DMS79 (cell line): ENCODE results near the gene ADARB1.

ENCODE experiments used
- DNase-seq: peaks from one replicate; lab custom pipeline; 2025; lab: John Stamatoyannopoulos, UW

The ADARB1 gene

DNA sequence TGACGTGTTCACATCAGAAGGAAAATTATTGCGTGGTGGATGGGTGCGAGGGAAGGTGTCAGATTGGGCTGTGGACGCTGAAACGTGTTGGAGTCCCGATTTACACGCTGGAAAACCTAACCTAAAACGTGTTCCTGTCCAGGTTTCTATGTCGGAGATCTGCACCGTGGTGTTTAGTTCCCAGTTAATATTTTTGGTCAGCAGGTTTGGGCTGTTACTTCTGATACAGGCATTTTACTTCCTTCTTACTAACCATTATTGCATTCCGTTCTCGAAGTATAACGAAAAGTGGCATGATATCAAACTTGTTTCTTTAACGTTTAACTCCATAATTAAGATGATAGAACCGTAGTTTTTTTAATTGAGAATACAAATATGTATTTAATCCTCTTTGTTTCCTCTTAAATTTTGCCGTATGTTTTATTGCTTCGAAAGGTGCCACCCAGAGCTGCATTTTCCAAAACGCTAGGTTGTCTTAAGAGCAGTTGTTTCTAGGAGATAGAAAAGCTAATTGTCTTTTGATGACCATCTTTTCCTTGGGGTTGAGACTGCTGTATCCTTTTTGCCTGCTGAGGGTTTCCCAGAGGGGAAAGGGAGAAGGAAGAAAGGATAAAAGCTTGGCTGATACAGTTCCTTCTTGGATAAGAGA is 1.3 kb downstream of the ADARB1 start:
- no peak for DNase-seq

DNA sequence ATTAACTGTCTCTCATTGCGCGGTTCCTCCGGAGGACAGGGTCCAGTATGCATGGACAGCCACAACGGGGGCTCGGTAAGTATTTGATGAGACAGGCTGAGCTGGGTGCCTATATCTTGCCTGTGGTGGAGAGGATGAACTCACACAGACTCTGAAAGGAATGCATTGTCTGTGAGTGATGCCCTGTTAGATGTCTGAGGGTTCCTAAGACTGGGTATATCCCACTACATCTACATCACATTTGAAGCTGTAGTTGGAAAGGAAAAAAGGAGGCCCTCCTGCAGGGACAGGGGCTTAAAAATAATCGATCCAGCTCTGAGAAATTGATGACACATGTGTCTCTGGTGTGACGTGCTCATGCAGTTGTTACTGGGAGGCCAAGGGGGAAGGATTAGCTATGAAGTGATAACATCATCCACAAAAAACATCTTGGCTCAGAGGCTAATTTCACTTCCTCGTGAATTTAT is 1.9 kb downstream of the ADARB1 start:
- no peak for DNase-seq

DNA sequence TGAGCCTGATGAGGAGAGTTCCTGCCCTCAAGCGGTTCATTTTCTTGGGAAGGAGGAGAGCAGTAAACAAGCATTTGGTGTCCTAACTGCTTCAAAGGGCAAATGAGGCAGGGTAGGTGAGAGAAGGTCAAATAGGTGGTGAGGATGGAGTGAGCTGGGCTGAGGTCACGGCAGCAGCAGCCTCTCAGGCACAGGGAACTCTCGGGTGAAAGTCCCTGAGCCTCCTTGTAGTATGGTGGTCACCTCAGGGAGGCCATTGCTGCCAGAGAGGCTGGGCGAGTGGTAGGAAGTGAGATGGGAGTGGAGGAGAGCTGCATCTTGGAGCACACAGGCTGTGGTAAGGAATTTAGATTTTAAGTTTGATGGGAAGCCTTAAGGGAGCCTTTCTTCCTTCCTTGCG is 4.0 kb downstream of the ADARB1 start:
- DNase-seq = no peak

DNA sequence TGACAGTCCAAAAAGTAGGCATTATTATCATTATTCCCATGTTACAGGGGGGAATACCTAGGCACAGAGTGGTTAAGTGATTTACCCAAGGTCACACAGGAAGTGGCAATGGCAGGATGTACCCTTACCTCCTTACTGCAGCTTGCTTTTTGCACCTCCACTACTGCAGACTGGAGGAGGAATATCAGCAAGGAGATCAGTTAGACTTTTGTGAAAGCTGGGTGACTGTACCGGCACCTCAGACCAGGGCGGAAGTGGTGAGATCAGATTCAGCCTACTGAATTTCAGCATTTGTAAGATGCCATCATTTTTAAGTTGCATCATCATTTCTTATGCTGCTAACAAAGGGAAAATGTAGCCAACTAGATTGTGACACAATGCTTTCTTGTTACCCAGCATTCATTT is 4.5 kb downstream of the ADARB1 start:
- DNase-seq = no peak

DNA sequence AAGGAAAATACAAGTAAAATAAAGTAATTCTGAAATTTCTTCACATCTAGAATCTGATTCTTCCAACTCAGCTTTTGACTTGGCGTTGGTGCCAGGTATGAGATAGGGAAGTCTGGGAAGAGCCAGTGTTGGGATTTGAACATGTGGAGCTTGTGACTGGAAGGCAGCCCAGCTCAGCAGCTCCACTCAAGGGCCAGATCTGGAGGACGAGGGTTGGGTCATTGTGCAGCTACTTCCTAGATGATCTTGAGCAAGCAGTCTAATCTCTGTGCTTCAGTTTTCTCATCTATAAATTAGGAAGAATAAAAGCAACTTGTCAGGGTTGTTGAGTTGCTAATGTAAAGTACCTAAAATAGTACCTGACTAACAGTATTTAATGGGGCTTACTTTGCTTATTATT is 5.0 kb downstream of the ADARB1 start:
- no peak for DNase-seq

DNA sequence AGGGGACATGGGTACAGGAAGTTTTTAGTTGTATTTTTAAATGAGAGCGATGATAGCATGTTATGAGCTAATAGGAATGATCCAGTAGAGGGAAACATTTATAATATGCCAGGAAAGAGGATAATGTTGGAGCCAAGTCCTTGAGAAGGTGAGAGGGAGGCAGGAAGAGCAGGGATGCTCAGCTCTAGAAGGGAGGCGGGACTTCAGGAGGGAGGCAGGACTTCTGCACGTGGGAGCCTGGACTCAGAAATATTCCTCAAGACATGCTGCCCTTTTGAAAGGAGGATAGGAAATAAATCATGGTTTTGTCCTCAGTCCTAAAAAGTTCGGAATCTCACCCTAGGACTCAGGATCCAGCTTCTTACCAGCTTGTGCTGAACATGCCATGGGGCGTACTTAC is 5.9 kb downstream of the ADARB1 start:
- no peak for DNase-seq

DNA sequence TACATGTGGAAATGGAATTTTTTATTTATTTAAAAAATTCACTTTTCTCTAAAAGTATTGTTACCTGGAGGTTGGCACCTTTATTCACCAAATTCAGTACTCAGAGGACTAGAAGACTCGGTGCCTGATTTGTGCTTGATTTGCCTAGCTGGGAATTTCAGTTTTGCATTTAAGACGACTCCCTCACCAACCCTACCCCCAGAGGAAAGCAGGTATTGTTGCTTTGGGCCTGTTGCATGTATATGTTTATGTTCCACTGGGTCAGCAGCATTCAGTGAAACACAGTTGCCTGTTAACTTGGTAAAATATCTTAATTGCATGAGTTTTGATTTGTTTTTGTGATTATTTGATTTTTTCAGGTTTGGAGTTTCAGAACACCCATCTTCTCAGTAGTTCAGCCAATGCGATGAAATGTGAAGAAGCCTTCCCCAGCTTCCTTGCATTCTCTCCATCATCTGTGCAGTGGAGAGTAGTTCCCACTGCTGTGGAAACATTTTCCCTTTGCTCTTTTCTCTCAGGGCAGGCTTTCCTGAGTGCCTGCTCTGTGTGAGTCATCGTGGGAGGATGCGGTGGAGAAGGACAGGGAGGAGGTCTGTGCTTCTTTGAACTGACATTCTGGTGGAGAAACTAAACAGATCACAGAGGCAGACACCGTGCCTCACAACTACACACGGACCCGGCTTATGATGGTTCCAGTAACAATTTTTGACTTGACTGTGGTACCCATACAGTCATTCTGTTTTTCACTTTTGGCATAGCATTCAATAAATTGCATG is 6.4 kb downstream of the ADARB1 start:
- no peak for DNase-seq

DNA sequence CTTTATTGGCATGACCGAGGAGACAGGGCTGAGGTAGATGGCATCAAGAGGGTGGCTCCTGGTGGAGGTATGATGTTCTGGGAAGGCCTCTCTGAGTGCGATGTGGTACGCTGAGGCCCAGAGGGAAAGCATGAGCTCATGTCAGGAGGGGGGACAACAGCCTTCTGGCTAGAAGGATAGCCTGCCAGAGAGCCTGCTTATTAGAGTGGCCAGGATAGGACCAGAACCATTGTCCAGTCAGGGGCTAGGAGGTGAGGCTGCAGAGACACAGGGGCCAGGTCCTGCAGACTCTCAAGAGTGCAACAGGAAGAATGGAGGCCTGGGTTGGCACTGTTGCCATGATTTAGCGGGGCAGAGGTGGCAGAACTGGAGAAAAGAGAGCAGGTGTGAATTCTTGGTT is 7.3 kb downstream of the ADARB1 start:
- no peak for DNase-seq

DNA sequence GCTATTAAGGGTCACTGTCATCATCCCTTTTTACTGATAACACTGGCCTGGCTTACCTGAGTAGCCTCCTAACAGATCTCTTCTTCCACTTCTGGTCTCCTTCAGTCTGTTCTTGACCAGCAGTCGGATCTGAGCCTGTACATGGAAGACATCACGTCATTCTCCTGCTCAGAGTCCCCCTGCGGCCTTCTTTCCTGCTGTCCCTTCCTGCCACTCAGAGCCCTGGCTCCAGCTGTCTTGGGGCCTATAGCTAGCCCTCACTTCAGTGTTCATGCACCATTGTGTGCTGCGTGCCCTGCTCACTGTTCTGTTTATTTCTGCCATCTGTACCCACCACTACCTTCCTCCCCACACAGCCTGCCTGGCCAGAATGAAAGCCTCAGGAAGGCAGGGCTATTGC is 8.4 kb downstream of the ADARB1 start:
- no peak for DNase-seq

DNA sequence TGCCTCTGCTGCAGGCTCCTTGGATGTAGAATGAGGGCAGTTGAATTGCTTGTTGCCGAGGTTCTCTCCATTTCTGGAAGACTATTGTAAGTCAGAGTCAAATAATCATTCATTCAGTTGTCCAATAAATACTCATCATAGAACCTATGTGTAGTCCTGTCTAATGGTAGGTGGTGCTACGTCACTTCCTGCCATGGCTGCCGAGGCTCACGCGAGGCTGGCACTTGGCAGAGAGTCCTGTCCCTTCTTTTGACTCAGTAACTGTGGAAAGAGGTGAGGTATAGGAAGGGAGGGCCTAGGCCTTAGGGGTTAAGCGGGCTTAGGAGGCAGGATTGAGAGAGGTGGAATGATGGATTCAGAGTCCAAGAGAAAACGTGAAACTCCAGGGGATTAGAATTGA is 9.7 kb downstream of the ADARB1 start:
- DNase-seq = no peak

DNA sequence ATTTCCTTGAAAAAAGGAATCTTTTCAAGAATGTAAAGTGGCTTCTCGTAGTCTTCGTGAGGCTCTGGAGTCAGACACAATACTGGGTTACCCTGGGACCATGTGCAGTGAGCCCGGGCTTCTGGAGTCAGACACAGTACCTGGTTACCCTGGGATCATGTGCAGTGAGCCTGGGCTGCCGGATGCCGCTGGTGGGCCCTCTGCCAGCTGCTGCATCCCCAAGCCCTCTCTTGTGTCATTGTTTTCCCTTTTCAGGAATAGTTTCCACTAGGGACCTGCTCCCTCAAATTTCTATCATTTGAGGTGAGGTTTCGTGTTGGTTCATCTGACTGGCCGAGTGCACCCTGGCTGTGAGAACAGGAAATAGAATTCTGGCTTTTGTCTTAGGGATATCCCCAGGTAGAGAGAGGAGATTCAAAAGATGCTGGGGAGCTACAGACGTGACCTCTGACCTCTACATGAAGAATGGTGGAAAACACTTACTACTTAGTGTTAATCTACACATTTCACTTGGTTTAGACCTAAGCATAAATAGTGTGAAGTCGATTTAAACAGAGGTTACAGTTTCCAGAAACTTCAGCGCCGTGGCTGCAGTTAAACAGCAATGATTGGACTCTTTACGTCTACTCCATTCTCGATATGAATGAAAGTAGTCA is 10.6 kb downstream of the ADARB1 start:
- DNase-seq = no peak

DNA sequence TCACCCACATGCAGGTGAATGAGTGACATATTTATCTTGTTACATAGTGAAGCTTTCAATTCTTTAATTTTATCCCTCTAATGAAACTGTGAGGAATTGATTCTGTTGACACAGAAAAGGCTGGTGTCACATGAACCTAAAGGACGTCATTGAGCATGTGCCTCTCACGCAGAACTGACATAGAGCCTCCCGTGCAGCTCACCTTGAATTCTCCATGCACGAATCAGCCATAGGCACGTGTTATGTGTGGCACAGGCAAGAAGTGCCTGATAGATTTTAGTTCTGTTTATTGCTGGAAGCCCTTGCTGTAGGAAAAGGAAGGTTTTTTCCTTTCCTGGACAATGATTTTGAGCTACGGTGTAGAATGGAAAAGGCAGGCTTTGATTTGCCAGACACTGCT is 11.3 kb downstream of the ADARB1 start:
- DNase-seq = no peak

DNA sequence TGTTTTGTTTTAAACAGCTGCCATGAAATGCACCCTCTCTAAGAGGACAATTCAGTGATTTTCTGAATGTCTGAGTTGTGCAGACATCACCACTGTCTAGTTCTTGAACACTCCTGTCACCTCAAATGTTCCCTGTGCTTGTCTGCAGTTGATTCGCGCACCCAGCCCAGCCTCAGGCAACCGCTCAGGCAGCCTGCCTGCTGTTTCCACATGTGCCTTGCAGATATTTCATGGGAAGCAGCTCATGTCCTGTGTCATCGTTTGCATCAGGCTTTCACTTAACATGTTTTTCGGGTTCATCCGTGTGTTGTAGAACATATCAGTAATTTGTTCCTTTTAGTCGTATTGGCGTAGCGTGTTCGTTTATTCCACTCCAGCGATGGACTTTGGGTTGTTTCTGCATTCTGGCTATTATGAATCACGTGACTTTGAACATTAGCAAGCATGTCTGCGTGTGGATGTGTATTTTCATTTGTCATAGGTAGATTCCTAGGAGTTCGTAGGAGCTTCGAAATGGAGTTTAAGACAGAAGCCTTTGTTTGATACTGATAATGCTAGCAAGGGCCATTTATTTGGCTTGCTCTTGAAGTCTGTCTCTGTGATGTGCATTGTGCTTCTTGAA is 12.1 kb downstream of the ADARB1 start:
- DNase-seq = no peak

DNA sequence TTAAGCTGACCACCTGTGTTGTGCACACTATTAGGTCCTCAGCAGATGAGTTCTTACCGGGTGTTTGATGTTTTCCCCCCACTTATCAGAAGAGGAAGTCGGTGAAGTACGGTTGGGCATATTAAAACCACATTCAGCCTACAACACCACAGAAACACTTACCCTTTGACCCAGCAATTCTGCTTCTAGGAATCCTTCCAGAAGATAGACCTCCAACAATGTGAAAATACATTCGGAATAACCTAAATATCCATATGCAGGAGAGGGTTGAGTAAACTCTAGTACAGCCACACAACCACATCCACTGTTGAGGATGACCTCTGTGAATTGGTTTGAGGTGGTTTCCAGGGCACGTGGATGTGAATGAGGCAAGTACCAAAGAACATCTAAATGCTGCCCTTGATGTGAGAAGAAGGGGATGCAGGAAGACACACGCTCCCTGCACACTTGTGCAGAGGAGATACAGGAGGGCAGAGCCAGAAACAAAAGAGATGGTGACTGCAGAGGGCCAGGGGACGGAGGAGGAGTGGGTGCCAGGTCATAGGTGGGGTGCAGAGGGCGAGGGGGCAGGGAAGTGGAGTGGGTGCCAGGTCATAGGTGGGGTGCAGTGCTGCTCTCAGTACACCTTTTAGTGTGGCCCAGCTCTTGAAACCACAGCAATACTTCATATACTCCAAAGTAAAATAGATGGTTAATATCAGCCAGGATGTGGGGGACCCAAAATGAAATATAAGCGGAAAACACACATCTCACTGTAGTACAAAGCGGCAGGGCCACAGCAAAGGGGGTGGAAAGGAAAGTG is 12.8 kb downstream of the ADARB1 start:
- no peak for DNase-seq

DNA sequence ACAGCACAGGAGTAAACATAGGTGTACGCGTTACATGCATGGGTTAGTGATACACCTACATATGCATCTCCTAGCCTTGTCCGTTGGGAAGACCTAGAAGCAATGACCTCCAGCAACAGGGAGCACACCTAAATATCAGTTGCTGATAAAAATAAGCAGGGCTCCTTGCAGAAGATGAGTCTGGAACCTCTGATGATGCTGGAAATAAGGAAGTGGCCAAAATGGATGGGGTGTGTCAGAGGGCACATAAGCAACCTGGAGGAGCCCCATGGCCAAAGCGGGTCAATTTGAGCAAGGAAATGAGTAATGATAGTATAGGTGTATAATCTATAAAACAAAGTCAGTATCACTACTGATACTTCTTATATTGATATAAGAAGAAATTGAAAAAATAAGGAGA is 13.7 kb downstream of the ADARB1 start:
- no peak for DNase-seq

DNA sequence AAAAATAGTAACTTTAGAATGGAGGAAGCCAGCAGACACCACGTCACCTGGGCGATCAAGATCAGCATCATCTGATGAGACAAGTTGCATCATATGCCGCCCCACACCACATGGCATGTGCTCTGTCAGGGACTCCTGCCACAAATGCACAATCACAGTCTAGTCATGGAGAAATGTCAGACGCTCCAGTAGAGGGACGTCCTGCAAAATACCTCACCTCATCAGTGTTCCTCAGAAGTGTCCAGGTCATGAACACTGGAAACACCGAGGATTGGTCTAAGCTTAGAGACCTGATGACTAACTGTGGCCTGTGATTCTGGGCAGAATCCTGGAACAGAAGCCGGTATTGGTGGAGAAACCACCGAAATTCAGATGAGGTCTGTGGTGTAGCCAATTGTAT is 14.3 kb downstream of the ADARB1 start:
- no peak for DNase-seq

DNA sequence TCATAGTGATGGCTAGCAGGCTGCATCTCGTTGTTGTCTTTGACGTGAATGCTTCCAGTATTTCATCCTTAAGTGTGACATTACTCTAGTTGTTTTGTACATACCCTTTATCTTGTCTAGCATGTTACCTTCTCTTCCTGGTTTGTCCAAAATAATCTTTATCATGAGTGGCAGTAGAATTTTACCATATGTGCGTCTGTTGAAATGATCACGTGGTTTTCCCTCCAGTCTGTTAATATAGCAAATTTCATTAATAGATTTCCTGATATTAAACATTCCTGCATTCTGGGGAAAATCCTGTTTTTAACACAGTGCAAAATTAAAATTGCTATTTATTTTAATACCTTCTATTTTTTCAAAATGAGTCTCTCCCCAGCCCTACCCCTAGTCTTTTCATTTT is 15.6 kb downstream of the ADARB1 start:
- DNase-seq = no peak

DNA sequence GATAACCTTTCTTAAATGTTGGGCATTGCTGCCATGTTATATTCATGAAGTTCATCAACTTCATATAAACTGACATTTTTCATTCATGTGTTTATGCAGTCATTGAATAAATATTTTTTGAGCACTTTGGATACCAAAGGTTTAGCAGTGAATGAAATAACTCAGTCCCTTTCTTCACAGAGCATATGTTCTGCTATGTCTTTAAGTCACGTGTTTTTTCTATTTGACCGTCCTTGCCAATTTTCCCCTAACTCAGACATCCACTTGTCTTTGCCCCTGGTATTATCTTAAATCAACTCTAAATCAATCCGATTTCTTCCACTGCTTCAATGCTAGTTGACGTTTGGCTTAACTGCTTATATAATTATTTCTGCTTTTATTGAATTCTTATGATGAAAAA is 16.6 kb downstream of the ADARB1 start:
- DNase-seq = no peak

DNA sequence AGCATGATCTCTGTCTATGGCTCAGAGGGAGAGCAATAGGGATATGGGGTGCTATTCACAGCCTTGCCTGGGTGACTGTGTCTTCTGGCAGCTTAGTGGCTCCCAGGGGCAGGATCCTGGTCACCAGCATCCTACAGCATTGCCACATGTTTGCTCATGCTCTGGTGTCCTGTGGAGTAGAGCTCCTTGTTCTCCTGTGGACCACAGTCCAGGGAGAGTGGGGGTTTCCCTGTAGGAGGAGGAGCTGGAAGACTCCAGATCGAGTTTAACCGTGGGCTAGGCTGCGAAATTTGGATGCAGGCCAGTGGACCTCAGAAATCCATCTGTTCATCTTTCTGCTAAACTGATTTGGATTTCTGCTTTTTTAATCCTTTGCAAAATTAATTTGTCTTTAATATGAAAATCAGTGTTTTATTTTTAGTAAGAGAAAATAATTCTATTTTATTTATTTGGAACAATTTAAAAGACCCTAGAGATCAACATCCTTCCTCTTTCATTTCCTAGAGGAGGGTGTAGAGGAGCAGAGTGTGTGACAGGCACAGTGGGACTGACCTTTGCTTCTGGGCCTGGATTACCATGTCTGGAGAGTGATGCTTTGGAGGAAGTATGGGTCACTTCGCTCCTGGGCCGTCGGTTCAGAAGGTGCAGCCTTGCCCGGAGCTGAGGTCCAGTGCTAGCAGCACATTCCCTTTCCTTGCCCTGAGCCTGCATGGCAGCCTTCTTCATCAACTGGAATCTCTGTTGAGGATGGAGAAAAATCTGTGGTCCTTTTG is 17.4 kb downstream of the ADARB1 start:
- no peak for DNase-seq

DNA sequence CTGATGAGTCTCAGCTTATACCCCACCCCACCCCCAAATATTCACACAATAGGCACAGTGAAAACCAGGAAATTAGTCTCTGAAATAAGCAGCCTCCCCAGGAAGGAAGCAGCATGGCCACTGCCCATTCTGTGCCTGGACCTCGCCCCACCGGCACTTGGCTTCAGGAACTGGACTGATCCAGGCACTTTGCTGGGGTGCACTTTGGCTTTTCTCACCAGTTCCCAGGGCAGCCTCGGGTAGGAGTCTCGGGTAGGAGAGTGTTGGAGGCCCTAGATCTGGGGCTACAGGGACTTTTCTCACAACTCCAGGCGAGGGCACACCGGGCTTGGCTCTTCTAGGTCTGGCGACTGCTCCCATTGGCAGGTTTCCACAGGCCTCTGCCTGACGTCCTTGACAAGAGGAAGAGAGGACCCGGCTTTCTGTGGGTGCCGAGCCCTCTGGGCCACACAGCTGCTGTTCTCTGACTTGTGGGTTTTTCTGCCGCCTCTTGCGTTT is 18.7 kb downstream of the ADARB1 start:
- DNase-seq = no peak

DNA sequence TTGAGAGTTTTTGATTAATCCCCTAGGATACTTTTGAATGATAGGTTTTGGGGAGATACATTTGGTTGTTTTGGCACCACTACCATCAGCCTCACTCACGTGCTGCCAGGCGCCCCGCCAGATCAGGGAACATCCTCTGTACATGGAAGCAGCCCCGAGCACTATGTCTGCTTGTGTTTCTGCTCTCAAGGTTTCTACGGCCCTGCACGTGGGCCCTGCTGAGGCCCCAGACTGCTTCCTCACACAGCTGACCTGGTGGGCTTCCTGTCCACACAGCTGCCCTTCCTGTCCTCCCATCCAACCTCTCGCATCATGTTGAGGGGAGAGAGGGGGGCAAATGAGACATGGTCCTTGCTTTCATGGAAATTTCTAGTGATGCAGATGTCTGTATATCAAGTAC is 20.0 kb downstream of the ADARB1 start:
- DNase-seq = no peak
